Mucosa of descending colon (tissue), 3 donors: ENCODE results near the gene METTL21C. TPM values are rescaled to one million over a fixed set of nuclear protein-coding genes. Genes with fewer than 3 reads are reported as not detected.

ENCODE experiments used
- ATAC-seq: fragments of 200-7000 bp; cut with Tn5 transposase; one replicate; pipeline ENCODE4 v1.9.1; 2020; ENCODE audit warnings: mild to moderate bottlenecking, moderate library complexity
- DNase-seq, 3 donors: peaks; one replicate each; pipeline ENCODE4 v3.0.0-alpha.2; 2020
- H3K36me3 ChIP-seq: fragments of 200-600 bp; one replicate; pipeline ENCODE4 v1.8.0; 2021; ENCODE audit warnings: low read depth, mild to moderate bottlenecking
- H3K4me1 ChIP-seq: fragments of 200-600 bp; one replicate; pipeline ENCODE4 v1.8.0; 2021; ENCODE audit warnings: low read depth, mild to moderate bottlenecking
- H3K4me3 ChIP-seq: fragments of 200-600 bp; one replicate; pipeline ENCODE4 v1.8.0; 2021; ENCODE audit warnings: mild to moderate bottlenecking
- H3K9me3 ChIP-seq: fragments of 200-600 bp; one replicate; pipeline ENCODE4 v1.8.0; 2021; ENCODE audit warnings: mild to moderate bottlenecking
- CTCF ChIP-seq: fragments of 200-600 bp; IDR thresholded peaks from one replicate; pipeline ENCODE4 v1.8.0; 2022; ENCODE audit warnings: antibody characterized with exemption, mild to moderate bottlenecking
- intact Hi-C, 2 donors: fragments of 100-400 bp; cut with DNase I in 1 of 2; cut with micrococcal nuclease in 1 of 2; formaldehyde crosslinking; loops; one replicate each; pipeline versions ENCODE4 v1.11.0 to v1.11.1; 2022; cut with DNase I, micrococcal nuclease
- total RNA-seq, 3 donors: library from RNA; stranded (reverse); fragmentation: NEBNext Ultra II Directional in 2 of 3; extraction: Animal tissue kit (Norgen Biotek cat#: 25700) in 2 of 3; gene quantifications; one replicate each; pipeline versions ENCODE4 v1.2.1 to v1.2.4, GENCODE V29; 2021 to 2023
- donor health status: DM: no; HTN: no; CAD: no; lungs with moderate emphysema.
- donor health status: DM: no; HTN: no; CAD: no.
- donor health status: DM: no; HTN: yes; CAD: no.

The METTL21C gene
- total RNA-seq, 3 donors from 2014 or later: not detected

GRCh38 chr13:102677122-102677521, 17.7 kb downstream of the METTL21C start:
- ATAC-seq (no peak), DNase-seq (no peak)
- Histone ChIP-seq H3K36me3 (no peaks in the 10 kb centered on the region), H3K4me3 (no peak overlapping the region), H3K4me1 (peaks cover 6% of the 10 kb centered on the region), H3K9me3 (no peaks in the 10 kb centered on the region)
- intact Hi-C loops: no loop called here
- no peak for TF ChIP-seq CTCF

GRCh38 chr13:102675115-102675514, 19.7 kb downstream of the METTL21C start:
- H3K4me1 ChIP-seq: peaks cover 6% of the 10 kb centered on the region
- ATAC-seq (no peak), DNase-seq (no peak)
- no peaks in the 10 kb centered on the region for H3K36me3 ChIP-seq
- no peak overlapping the region for H3K4me3 ChIP-seq
- intact Hi-C loops: no loop called here
- H3K9me3 ChIP-seq: no peaks in the 10 kb centered on the region
- no peak for TF ChIP-seq CTCF

- ATAC-seq (no peak), DNase-seq (no peak)
- Histone ChIP-seq H3K36me3 (no peaks in the 10 kb centered on the region), H3K4me3 (no peak overlapping the region), H3K9me3 (no peaks in the 10 kb centered on the region), H3K4me1 (no peaks in the 10 kb centered on the region)
- TF ChIP-seq CTCF: no peak
- intact Hi-C loops: no loop called here
Measured at GRCh38 chr13:102670130-102670529, 24.7 kb downstream of the METTL21C start.

GRCh38 chr13:102667911-102668310, 26.9 kb downstream of the METTL21C start:
- TF ChIP-seq CTCF: no peak
- no peak for DNase-seq
- ATAC-seq: no peak
- no peaks in the 10 kb centered on the region for H3K4me1 ChIP-seq
- no peak overlapping the region for H3K4me3 ChIP-seq
- intact Hi-C loops: no loop called here
- H3K36me3 ChIP-seq: no peaks in the 10 kb centered on the region
- no peaks in the 10 kb centered on the region for H3K9me3 ChIP-seq

GRCh38 chr13:102667023-102667422, 27.8 kb downstream of the METTL21C start:
- Histone ChIP-seq H3K36me3 (no peaks in the 10 kb centered on the region), H3K4me1 (no peaks in the 10 kb centered on the region), H3K4me3 (no peak overlapping the region), H3K9me3 (no peaks in the 10 kb centered on the region)
- no peak for DNase-seq
- no peak for TF ChIP-seq CTCF
- intact Hi-C loops: no loop called here
- no peak for ATAC-seq

GRCh38 chr13:102659168-102659713, 35.6 kb downstream of the METTL21C start:
- ATAC-seq: no peak
- no peaks in the 10 kb centered on the region for H3K36me3 ChIP-seq
- no peak for TF ChIP-seq CTCF

More at GRCh38 chr13:102659168-102659713, 35.6 kb downstream of the METTL21C start:
- no peaks in the 10 kb centered on the region for H3K9me3 ChIP-seq
- H3K4me3 ChIP-seq: no peak overlapping the region
- no peaks in the 10 kb centered on the region for H3K4me1 ChIP-seq
- intact Hi-C loops: no loop called here
- no peak for DNase-seq
